IPS-20b (cell line): Measurements from ENCODE around the gene SH3D19.
"Not testable (repeated sequence)": the region's sequence is repeated elsewhere in the genome, so short reads cannot be mapped to it uniquely, and the experiment has no call there.

Source experiments
- H3K27ac ChIP-seq: one replicate; pipeline ENCODE4 v1.5.1; 2013; ENCODE audit warnings: low read length
- H3K27me3 ChIP-seq: 2 replicates; pipeline ENCODE4 v1.6.1; 2013; ENCODE audit warnings: mild to moderate bottlenecking, low read length, inconsistent platforms; ENCODE audit not compliant: insufficient read depth
- H3K36me3 ChIP-seq: 2 replicates; pipeline ENCODE4 v1.6.1; 2013; ENCODE audit warnings: low read depth, mild to moderate bottlenecking, inconsistent platforms, low read length, moderate library complexity; ENCODE audit not compliant: insufficient read depth
- H3K4me1 ChIP-seq: 2 replicates; pipeline ENCODE4 v1.6.1; 2013; ENCODE audit warnings: mild to moderate bottlenecking, control low read depth, inconsistent platforms, low read length, moderate library complexity; ENCODE audit not compliant: insufficient read depth
- H3K4me3 ChIP-seq: 2 replicates; pipeline ENCODE4 v1.5.1; 2013; ENCODE audit warnings: mild to moderate bottlenecking, low read length, inconsistent platforms
- H3K9ac ChIP-seq: 2 replicates; pipeline ENCODE4 v1.6.1; 2013; ENCODE audit warnings: low read depth, mild to moderate bottlenecking, inconsistent platforms, low read length, moderate library complexity
- H3K9me3 ChIP-seq: 2 replicates; pipeline ENCODE4 v1.6.1; 2013; ENCODE audit warnings: mild to moderate bottlenecking, low read depth, low read length, inconsistent platforms; ENCODE audit not compliant: insufficient read depth

Gene SH3D19

GRCh38 chr4:151157543-151157942 lies 167.9 kb downstream of the SH3D19 start:
- no peaks in the 10 kb centered on the region for H3K27me3 ChIP-seq
- no peaks in the 10 kb centered on the region for H3K36me3 ChIP-seq
- no peak overlapping the region for H3K27ac ChIP-seq
- no peaks in the 10 kb centered on the region for H3K4me1 ChIP-seq
- H3K9me3 ChIP-seq = no peaks in the 10 kb centered on the region
- H3K9ac ChIP-seq = no peak overlapping the region
- no peak overlapping the region for H3K4me3 ChIP-seq

GRCh38 chr4:151153585-151153984 lies 171.8 kb downstream of the SH3D19 start:
- H3K27ac ChIP-seq = no peak overlapping the region
- no peaks in the 10 kb centered on the region for H3K9me3 ChIP-seq
- H3K4me1 ChIP-seq = no peaks in the 10 kb centered on the region
- H3K27me3 ChIP-seq = no peaks in the 10 kb centered on the region
- H3K9ac ChIP-seq = no peak overlapping the region
- H3K4me3 ChIP-seq = no peak overlapping the region
- H3K36me3 ChIP-seq = peaks cover 7% of the 10 kb centered on the region

GRCh38 chr4:151152028-151152427 lies 173.4 kb downstream of the SH3D19 start:
- Histone ChIP-seq H3K4me1 (no peaks in the 10 kb centered on the region), H3K9me3 (no peaks in the 10 kb centered on the region), H3K9ac (no peak overlapping the region), H3K27me3 (no peaks in the 10 kb centered on the region), H3K4me3 (no peak overlapping the region), H3K36me3 (peaks cover 23% of the 10 kb centered on the region), H3K27ac (no peak overlapping the region)

GRCh38 chr4:151150821-151151580 lies 174.4 kb downstream of the SH3D19 start:
- Histone ChIP-seq H3K9me3 (no peaks in the 10 kb centered on the region), H3K36me3 (peaks cover 27% of the 10 kb centered on the region), H3K4me1 (no peaks in the 10 kb centered on the region), H3K27ac (no peak overlapping the region), H3K27me3 (no peaks in the 10 kb centered on the region), H3K9ac (no peak overlapping the region), H3K4me3 (no peak overlapping the region)

GRCh38 chr4:151148261-151148660 lies 177.1 kb downstream of the SH3D19 start:
- Histone ChIP-seq H3K36me3 (peaks cover 49% of the 10 kb centered on the region), H3K27me3 (no peaks in the 10 kb centered on the region), H3K4me1 (no peaks in the 10 kb centered on the region), H3K27ac (no peak overlapping the region), H3K9me3 (no peaks in the 10 kb centered on the region), H3K9ac (no peak overlapping the region), H3K4me3 (no peak overlapping the region)

GRCh38 chr4:151147000-151147399 lies 178.4 kb downstream of the SH3D19 start:
- H3K27ac ChIP-seq = no peak overlapping the region
- H3K36me3 ChIP-seq = peaks cover 57% of the 10 kb centered on the region
- H3K9me3 ChIP-seq = no peaks in the 10 kb centered on the region
- H3K9ac ChIP-seq = no peak overlapping the region
- no peaks in the 10 kb centered on the region for H3K4me1 ChIP-seq
- no peaks in the 10 kb centered on the region for H3K27me3 ChIP-seq
- H3K4me3 ChIP-seq = no peak overlapping the region

- Histone ChIP-seq H3K9me3 (no peaks in the 10 kb centered on the region), H3K27me3 (no peaks in the 10 kb centered on the region), H3K36me3 (peaks cover 75% of the 10 kb centered on the region)
These were observed 180.9 kb downstream of the SH3D19 start for GRCh38 chr4:151144329-151145072.

GRCh38 chr4:151143811-151144210 lies 181.6 kb downstream of the SH3D19 start:
- H3K36me3 ChIP-seq = peaks cover 73% of the 10 kb centered on the region
- H3K27me3 ChIP-seq = no peaks in the 10 kb centered on the region
- H3K9me3 ChIP-seq = no peaks in the 10 kb centered on the region
- H3K9ac ChIP-seq = no peak overlapping the region
- no peak overlapping the region for H3K27ac ChIP-seq
- H3K4me3 ChIP-seq = no peak overlapping the region
- H3K4me1 ChIP-seq = no peaks in the 10 kb centered on the region

More at GRCh38 chr4:151144329-151145072, 180.9 kb downstream of the SH3D19 start:
- H3K4me1 ChIP-seq = no peaks in the 10 kb centered on the region
- no peak overlapping the region for H3K4me3 ChIP-seq
- no peak overlapping the region for H3K27ac ChIP-seq
- H3K9ac ChIP-seq = no peak overlapping the region

- H3K27me3 ChIP-seq = no peaks in the 10 kb centered on the region
These were observed 182.2 kb downstream of the SH3D19 start for GRCh38 chr4:151143162-151143561.

GRCh38 chr4:151142758-151143157 lies 182.6 kb downstream of the SH3D19 start:
- no peaks in the 10 kb centered on the region for H3K27me3 ChIP-seq
- H3K4me3 ChIP-seq = no peak overlapping the region
- H3K27ac ChIP-seq = no peak overlapping the region
- no peaks in the 10 kb centered on the region for H3K9me3 ChIP-seq
- no peak overlapping the region for H3K9ac ChIP-seq
- H3K36me3 ChIP-seq = peaks cover 65% of the 10 kb centered on the region
- no peaks in the 10 kb centered on the region for H3K4me1 ChIP-seq

More at GRCh38 chr4:151143162-151143561, 182.2 kb downstream of the SH3D19 start:
- Histone ChIP-seq H3K4me3 (no peak overlapping the region), H3K9me3 (no peaks in the 10 kb centered on the region), H3K4me1 (no peaks in the 10 kb centered on the region), H3K27ac (no peak overlapping the region), H3K36me3 (peaks cover 68% of the 10 kb centered on the region), H3K9ac (no peak overlapping the region)

GRCh38 chr4:151139814-151140213 lies 185.6 kb downstream of the SH3D19 start:
- Histone ChIP-seq H3K9ac (no peak overlapping the region), H3K9me3 (no peaks in the 10 kb centered on the region), H3K4me1 (no peaks in the 10 kb centered on the region), H3K36me3 (peaks cover 64% of the 10 kb centered on the region), H3K4me3 (no peak overlapping the region), H3K27me3 (no peaks in the 10 kb centered on the region), H3K27ac (no peak overlapping the region)

GRCh38 chr4:151136048-151136447 lies 189.4 kb downstream of the SH3D19 start:
- H3K4me3 ChIP-seq, H3K9ac ChIP-seq, H3K27me3 ChIP-seq, H3K27ac ChIP-seq, H3K4me1 ChIP-seq, H3K9me3 ChIP-seq: not testable (repeated sequence)
- peaks cover 65% of the 10 kb centered on the region for H3K36me3 ChIP-seq
